AG09309 (cell line): Measurements from ENCODE around the gene PHLDB1.
"Not testable (repeated sequence)": the region's sequence is repeated elsewhere in the genome, so short reads cannot be mapped to it uniquely, and the experiment has no call there.

Experiments
- DNase-seq: peaks from one replicate; pipeline ENCODE4 v3.0.0-alpha.2; 2010; ENCODE audit warnings: low read depth
- H3K4me3 ChIP-seq: 2 replicates; pipeline ENCODE4 v1.5.1; 2011; ENCODE audit warnings: mild to moderate bottlenecking, low read depth, low read length, moderate library complexity; ENCODE audit not compliant: control insufficient read depth
- TF ChIP-seq, protein P1 (sequence below): IDR thresholded peaks from 2 replicates; pipeline ENCODE4 v1.5.1; 2011; ENCODE audit warnings: mild to moderate bottlenecking, low read depth, low read length, inconsistent platforms; ENCODE audit not compliant: insufficient read depth, control insufficient read depth; ENCODE audit errors: missing control alignments

Gene PHLDB1

DNA sequence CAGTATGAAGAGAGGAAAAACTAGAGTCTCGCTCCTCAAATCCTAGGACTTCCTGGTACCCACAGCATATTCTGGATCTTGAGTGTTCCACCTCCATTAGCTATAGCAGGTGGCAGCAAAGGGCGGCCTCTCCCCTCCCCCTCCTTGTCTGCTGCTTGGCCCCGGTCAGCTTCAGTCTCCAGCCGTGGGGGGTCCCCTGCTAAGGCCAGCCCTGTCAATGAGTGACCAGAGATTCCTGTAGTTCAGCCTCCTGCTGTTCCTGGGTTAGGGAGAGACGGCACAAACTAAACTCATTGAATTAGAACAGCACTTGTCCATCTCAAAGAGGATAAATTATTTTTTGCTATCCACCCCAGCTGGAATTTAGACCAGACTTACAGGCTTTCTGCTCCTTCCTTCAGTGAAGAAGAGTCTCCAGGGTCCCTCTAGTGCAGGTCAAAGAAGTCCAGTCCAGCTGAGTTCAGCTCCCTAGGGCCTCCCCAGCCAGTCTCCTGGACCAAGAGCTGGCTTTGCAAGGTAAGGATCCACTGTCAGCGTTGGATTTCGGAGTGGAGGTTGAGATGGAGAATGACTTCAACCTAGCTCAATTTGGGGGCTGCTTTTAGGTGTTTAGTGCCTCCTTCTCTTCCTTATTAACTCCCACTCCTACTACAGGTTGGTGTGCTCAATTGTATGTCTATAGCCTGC, 1.1 kb upstream of the PHLDB1 start:
- no peak overlapping the region for H3K4me3 ChIP-seq
- TF ChIP-seq, protein P1, sequence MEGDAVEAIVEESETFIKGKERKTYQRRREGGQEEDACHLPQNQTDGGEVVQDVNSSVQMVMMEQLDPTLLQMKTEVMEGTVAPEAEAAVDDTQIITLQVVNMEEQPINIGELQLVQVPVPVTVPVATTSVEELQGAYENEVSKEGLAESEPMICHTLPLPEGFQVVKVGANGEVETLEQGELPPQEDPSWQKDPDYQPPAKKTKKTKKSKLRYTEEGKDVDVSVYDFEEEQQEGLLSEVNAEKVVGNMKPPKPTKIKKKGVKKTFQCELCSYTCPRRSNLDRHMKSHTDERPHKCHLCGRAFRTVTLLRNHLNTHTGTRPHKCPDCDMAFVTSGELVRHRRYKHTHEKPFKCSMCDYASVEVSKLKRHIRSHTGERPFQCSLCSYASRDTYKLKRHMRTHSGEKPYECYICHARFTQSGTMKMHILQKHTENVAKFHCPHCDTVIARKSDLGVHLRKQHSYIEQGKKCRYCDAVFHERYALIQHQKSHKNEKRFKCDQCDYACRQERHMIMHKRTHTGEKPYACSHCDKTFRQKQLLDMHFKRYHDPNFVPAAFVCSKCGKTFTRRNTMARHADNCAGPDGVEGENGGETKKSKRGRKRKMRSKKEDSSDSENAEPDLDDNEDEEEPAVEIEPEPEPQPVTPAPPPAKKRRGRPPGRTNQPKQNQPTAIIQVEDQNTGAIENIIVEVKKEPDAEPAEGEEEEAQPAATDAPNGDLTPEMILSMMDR: no peak
- DNase-seq: no peak

DNA sequence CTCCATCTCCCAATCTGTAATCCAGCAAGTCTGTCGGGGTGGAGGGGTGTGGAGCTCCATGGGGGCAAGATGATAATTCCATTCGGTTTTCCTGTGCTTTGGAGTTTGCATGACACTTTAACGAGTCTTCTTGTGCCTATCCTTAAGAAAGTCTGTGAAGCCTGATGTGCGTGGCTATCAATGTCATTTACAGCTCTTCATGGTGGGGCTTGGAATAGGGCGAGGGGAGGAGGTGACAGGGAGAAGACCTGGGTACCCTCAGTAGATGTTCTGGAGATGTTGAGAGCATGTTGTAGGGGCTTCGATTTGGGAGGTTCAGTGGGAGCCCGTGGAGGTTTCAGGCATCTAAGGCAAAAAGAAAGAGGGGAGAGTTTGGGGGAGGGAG, 579 bp upstream of the PHLDB1 start:
- no peak overlapping the region for H3K4me3 ChIP-seq
- no peak for DNase-seq
- TF ChIP-seq, protein P1: no peak

DNA sequence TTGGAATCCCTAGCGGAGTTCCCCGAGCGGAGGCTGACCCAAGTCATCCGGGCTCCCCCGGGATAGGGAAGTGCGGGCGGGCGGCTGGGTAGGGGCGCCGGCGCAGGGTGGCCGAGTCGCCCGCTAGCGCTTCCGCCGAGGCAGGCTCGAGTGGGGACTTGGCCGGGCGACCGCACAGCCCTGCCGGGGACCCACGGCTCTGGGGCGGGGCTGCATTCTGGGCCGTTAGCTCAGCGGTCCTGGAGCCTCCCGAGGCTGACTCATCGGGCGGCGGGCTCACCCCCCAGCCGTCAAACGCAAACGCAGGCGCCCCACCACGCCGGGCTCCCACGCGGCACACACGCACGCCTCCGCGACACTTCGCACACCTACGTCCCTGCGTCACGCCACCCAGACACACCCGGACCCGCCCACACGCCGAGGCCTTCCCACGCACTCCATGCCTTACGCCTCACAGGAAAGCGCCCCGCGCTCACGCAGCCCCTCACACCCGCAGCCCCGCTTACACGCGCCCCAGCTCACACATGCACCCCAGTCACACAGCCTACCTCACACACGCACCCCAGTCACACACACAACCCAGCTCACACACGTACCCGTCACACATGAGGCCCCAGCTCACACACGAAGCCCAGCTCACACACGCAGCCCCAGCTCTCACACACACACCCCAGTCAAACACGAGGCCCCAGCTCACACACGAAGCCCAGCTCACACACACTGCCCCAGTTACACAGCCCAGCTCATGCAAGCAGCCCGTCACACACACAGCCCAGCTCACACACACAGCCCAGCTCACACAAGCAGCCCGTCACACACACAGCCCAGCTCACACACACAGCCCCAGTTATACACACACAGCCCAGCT, 1.2 kb downstream of the PHLDB1 start:
- no peak for DNase-seq
- TF ChIP-seq, protein P1: no peak
- peak overlapping the region; percentile 80 for H3K4me3 ChIP-seq

DNA sequence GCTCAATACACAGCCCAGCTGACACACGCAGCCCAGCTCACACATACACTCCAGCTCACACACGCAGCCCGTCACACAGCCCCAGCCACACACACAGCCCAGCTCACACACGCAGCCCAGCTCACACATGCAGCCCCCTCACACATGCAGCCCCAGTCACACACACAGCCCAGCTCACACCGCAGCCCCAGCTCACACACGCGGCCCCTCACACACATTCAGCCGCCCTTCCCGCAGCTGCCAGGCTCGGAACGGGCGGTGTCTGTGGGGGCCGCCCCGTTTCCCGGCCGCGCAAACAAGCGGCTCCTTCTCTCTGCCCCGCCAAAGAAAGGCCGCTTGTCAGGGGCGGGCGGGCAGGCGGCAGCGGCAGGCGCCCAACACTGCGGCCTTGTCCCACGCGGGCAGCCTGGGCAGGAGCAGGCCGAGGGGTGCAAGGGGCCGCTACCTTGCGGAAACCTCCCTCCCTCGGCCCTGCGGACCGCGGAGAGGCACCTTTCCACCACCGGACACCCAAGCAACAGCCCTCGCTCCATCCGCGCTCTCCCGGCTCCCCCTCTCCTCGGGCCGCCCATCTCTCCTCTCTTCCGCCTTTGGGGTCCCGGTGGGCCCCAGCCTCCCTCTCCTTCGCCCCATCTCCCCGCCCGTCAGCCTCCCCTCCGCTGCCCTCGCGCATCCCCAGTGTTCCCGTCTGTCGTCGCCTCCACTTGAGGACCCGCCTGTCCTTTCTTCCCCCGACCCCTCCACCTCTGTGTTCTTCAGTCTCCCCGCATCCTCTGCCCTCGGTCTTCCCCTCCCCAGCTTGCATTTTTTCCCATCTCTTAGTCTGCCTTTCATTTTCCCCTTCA, 2.2 kb downstream of the PHLDB1 start:
- DNase-seq: no peak
- peak overlapping the region; percentile 80 for H3K4me3 ChIP-seq
- TF ChIP-seq, protein P1: no peak

DNA sequence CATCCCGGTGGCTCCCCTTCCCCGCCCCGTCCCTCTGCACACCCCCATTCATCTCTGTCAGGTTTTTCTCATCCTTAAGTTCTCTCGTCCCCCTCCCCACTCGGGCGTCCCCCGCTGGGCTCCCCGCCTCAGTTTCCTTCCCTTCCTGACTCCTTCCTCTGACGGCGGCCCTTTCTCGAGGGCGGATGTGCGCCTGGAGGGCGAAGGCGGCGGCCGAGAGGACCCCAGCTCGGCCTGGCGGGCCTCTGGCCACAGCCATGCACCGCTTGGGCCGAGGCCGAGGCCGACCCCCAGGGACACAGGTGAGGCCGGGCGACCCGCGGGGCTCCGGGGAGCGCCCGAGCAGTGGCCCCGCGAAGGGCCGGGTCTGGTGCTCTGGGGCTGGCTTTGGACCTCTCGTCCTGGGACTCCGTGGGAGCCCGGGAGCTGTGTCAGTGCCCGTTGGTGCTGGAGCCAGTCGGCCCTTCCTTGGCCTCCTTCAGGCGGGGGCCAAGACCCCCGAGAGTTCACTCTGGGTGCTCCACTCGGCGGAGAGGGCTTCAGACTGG, 2.9 kb downstream of the PHLDB1 start:
- TF ChIP-seq, protein P1: no peak
- peak overlapping the region; percentile 80 for H3K4me3 ChIP-seq
- no peak for DNase-seq

DNA sequence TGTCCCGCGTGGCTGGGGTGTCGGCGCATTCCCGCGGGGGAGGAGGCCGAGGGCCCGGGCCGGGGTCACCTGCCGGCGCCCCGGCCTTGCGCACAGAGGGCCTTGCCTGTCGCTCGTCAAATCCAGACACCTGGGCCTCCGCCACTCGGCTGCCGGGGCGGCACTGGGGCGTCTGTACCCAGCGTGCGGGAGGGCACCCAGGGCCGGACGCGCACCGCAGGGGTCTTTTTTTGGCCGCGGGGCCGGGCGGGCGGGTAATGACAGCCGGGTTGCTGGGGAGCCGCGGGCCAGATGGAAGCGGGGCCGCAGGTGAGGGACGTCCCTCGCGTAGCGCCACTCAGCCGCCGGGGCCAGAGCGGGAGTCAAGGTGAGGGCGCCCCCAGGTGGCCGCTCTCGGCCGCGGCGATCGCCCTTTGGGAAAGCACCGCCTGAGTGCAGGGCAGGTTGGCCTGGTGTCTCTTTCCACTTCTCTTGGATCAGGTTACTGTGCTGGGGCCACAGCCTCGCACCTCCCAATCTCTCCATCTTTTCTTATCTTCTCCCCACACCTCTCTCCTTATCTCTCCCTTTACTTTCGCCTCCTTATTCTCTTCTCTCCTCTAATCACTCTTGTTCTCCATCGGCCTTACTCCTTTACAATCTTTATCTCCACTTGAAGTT, 3.5 kb downstream of the PHLDB1 start:
- TF ChIP-seq, protein P1: peak; percentile 84
- H3K4me3 ChIP-seq: peak overlapping the region; percentile 80

DNA sequence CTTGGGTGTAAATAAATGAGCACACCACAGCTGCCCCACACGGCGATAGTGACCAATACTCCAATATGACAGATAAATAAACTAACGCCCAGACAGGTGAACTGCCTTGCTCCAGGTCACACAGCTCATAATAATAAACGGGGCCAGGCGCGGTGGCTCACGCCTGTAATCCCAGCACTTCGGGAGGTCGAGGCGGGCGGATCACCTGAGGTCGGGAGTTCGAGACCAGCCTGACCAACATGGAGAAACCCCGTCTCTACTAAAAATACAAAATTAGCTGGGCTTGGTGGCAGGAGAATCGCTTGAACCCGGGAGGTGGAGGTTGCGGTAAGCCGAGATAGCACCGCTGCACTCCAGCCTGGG, 4.0 kb downstream of the PHLDB1 start:
- not testable (repeated sequence) for H3K4me3 ChIP-seq, DNase-seq

More for the DNA sequence above, 3.5 kb downstream of the PHLDB1 start:
- DNase-seq: no peak
